H1 (cell line): ENCODE results near the gene PLG. TPM values are rescaled to one million over a fixed set of nuclear protein-coding genes. Genes with fewer than 3 reads are reported as not detected.
"Not testable (repeated sequence)": the region's sequence is repeated elsewhere in the genome, so short reads cannot be mapped to it uniquely, and the experiment has no call there.

Experiments used
- CTCF ChIA-PET: fragments of 300-600 bp; sonication (Branson Sonifier 250); formaldehyde crosslinking; loops from one replicate; lab custom pipeline; 2021; ENCODE audit not compliant: partially characterized antibody; lab: Charles Lee
- POLR2A ChIA-PET: fragments of 300-600 bp; sonication (Branson Sonifier 250); formaldehyde crosslinking; loops from one replicate; lab custom pipeline; 2021; ENCODE audit warnings: inconsistent platforms; ENCODE audit not compliant: partially characterized antibody; lab: Charles Lee
- DNase-seq, 2 experiments: peaks; one replicate each; pipeline versions ENCODE4 v3.0.0 to v3.0.0-alpha.2; 2010 to 2022; ENCODE audit warnings: low spot score in 2 of 2, low read depth in 1 of 2, mixed read lengths in 1 of 2
- FAIRE-seq: peaks from 2 replicates; lab custom pipeline; 2011; peaks lifted over from hg19 to GRCh38; lab: Jason Lieb, UNC
- H2AFZ ChIP-seq: 2 replicates; pipeline ENCODE4 v1.8.1; 2012; ENCODE audit warnings: low read length, inconsistent platforms
- H2AK5ac ChIP-seq: 2 replicates; pipeline ENCODE4 v1.6.1; 2013; ENCODE audit warnings: low read depth, low read length
- H2BK120ac ChIP-seq: replicated peaks from 2 replicates; pipeline ENCODE3; 2013; ENCODE audit warnings: low read depth, low read length, inconsistent platforms
- H2BK12ac ChIP-seq: 2 replicates; pipeline ENCODE4 v1.6.1; 2013; ENCODE audit warnings: low read depth, low read length
- H2BK15ac ChIP-seq: 2 replicates; pipeline ENCODE4 v1.6.1; 2013; ENCODE audit warnings: low read length
- H2BK20ac ChIP-seq: 2 replicates; pipeline ENCODE4 v1.6.1; 2013; ENCODE audit warnings: low read length
- H2BK5ac ChIP-seq: 2 replicates; pipeline ENCODE4 v1.6.1; 2013; ENCODE audit warnings: low read depth, low read length
- H3K14ac ChIP-seq: 2 replicates; pipeline ENCODE4 v1.6.1; 2013; ENCODE audit warnings: inconsistent platforms; ENCODE audit not compliant: insufficient read length
- H3K18ac ChIP-seq: 2 replicates; pipeline ENCODE4 v1.6.1; 2013; ENCODE audit warnings: low read length; ENCODE audit errors: extremely low read depth
- H3K23ac ChIP-seq: 2 replicates; pipeline ENCODE4 v1.6.1; 2013; ENCODE audit warnings: inconsistent platforms; ENCODE audit not compliant: insufficient read length
- H3K23me2 ChIP-seq: 2 replicates; pipeline ENCODE4 v1.6.1; 2013; ENCODE audit warnings: low read depth, low read length
- H3K27ac ChIP-seq: 2 replicates; pipeline ENCODE4 v1.6.1; 2011; ENCODE audit warnings: low read depth, low read length, inconsistent platforms
- H3K27me3 ChIP-seq, 4 experiments: replicated peaks in 1 of 4; 1 replicate in 1 of 4; 2 replicates in 3 of 4; pipeline versions ENCODE4 v1.6.1 to v1.8.1; 2011 to 2013; ENCODE audit warnings: low read length in 3 of 4, mild to moderate bottlenecking in 3 of 4, inconsistent platforms in 2 of 4, mixed read lengths in 2 of 4, moderate library complexity in 1 of 4; ENCODE audit not compliant: control insufficient read depth in 3 of 4, insufficient read depth in 3 of 4; ENCODE audit errors: extremely low read depth in 1 of 4
- H3K36me3 ChIP-seq, 4 experiments: 2 replicates each; pipeline versions ENCODE4 v1.6.1 to v1.8.1; 2011 to 2013; ENCODE audit warnings: mild to moderate bottlenecking in 4 of 4, low read length in 3 of 4, moderate library complexity in 2 of 4, control low read depth in 1 of 4, inconsistent platforms in 1 of 4; ENCODE audit not compliant: insufficient read depth in 4 of 4, control insufficient read depth in 2 of 4
- H3K4ac ChIP-seq: replicated peaks from 2 replicates; pipeline ENCODE3; 2013; ENCODE audit warnings: low read length, low read depth, mixed read lengths, inconsistent platforms; ENCODE audit not compliant: insufficient read length
- H3K4me1 ChIP-seq, 4 experiments: replicated peaks in 1 of 4; 1 replicate in 1 of 4; 2 replicates in 3 of 4; pipeline versions ENCODE4 v1.6.1 to v1.8.1; 2011 to 2013; ENCODE audit warnings: low read length in 3 of 4, inconsistent platforms in 2 of 4, mixed read lengths in 1 of 4; ENCODE audit not compliant: insufficient read depth in 4 of 4, control insufficient read depth in 3 of 4
- H3K4me2 ChIP-seq, 2 experiments: 2 replicates each; pipeline versions ENCODE4 v1.6.1 to v1.8.1; 2011 to 2013; ENCODE audit warnings: low read depth in 2 of 2, low read length in 2 of 2, control low read depth in 1 of 2, inconsistent platforms in 1 of 2, mild to moderate bottlenecking in 1 of 2; ENCODE audit not compliant: insufficient read depth in 1 of 2
- H3K4me3 ChIP-seq, 4 experiments: fragments of 200-600, 300-600 bp in 1 of 4; sonication (generic), shearing (Covaris generic), sonication (Bioruptor Twin) in 1 of 4; 2 replicates each; pipeline versions ENCODE4 v1.5.1 to v1.8.1; 2011 to 2016; ENCODE audit warnings: low read length in 4 of 4, low read depth in 3 of 4, control low read depth in 2 of 4, inconsistent platforms in 2 of 4, mild to moderate bottlenecking in 2 of 4, mixed read lengths in 1 of 4, moderate library complexity in 1 of 4; ENCODE audit not compliant: insufficient read depth in 2 of 4; ENCODE audit errors: extremely low read depth in 1 of 4
- H3K56ac ChIP-seq: replicated peaks from 2 replicates; pipeline ENCODE3; 2013; ENCODE audit warnings: low read depth, mild to moderate bottlenecking, mixed read lengths, low read length, inconsistent platforms; ENCODE audit not compliant: insufficient read length
- H3K79me1 ChIP-seq: 2 replicates; pipeline ENCODE4 v1.6.1; 2013; ENCODE audit warnings: low read depth, low read length, control low read depth
- H3K79me2 ChIP-seq, 2 experiments: 2 replicates each; pipeline versions ENCODE4 v1.6.1 to v1.8.1; 2012 to 2013; ENCODE audit warnings: low read length in 2 of 2, mild to moderate bottlenecking in 2 of 2, inconsistent platforms in 1 of 2; ENCODE audit not compliant: insufficient read depth in 2 of 2, control insufficient read depth in 1 of 2
- H3K9ac ChIP-seq, 4 experiments: replicated peaks in 1 of 4; 1 replicate in 1 of 4; 2 replicates in 3 of 4; pipeline versions ENCODE4 v1.6.1 to v1.8.1; 2011 to 2013; ENCODE audit warnings: low read depth in 3 of 4, low read length in 3 of 4, control low read depth in 2 of 4, mild to moderate bottlenecking in 2 of 4, moderate library complexity in 2 of 4, inconsistent platforms in 1 of 4; ENCODE audit errors: extremely low read depth in 1 of 4
- H3K9me3 ChIP-seq, 2 experiments: 2 replicates each; pipeline versions ENCODE4 v1.6.1 to v1.8.1; 2012 to 2013; ENCODE audit warnings: mild to moderate bottlenecking in 2 of 2, moderate library complexity in 2 of 2, control low read depth in 1 of 2, inconsistent platforms in 1 of 2, low read depth in 1 of 2, low read length in 1 of 2, mixed read lengths in 1 of 2; ENCODE audit not compliant: insufficient read depth in 2 of 2
- H4K20me1 ChIP-seq, 2 experiments: replicated peaks in 1 of 2; 2 replicates each; pipeline versions ENCODE3 to v1.8.1; 2011 to 2013; ENCODE audit warnings: inconsistent platforms in 2 of 2, low read length in 2 of 2, mild to moderate bottlenecking in 1 of 2; ENCODE audit not compliant: insufficient read depth in 2 of 2, control insufficient read depth in 1 of 2
- H4K5ac ChIP-seq: 2 replicates; pipeline ENCODE4 v1.6.1; 2013; ENCODE audit warnings: low read length, low read depth, mixed read lengths, inconsistent platforms; ENCODE audit not compliant: insufficient read length
- H4K8ac ChIP-seq: 2 replicates; pipeline ENCODE4 v1.8.0; 2013; ENCODE audit warnings: mild to moderate bottlenecking, moderate library complexity, low read length, inconsistent platforms; ENCODE audit not compliant: insufficient read depth; ENCODE audit errors: extremely low read depth
- H4K91ac ChIP-seq: replicated peaks from 2 replicates; pipeline ENCODE3; 2013; ENCODE audit warnings: low read length, mixed read lengths, inconsistent platforms; ENCODE audit not compliant: insufficient read length
- WGBS, 2 experiments: shearing (Covaris generic) in 1 of 2; methylation state at CpG; one replicate each; pipeline versions ENCODE4 v1.1.6 to v1.1.7; 2013 to 2015; ENCODE audit warnings: low lambda C conversion rate in 2 of 2, mixed read lengths in 2 of 2, inconsistent platforms in 1 of 2, low coverage in 1 of 2, missing lambda C conversion rate in 1 of 2; ENCODE audit not compliant: insufficient replicate concordance in 2 of 2, insufficient coverage in 1 of 2, insufficient read length in 1 of 2; ENCODE audit errors: extremely low coverage in 1 of 2, missing lambda C conversion rate in 1 of 2; 5-methylcytosine and 5-hydroxymethylcytosine counted together
- long read RNA-seq, 2 experiments: library from RNA in 1 of 2; library from capped mRNA in 1 of 2; stranded (forward); transcript quantifications; one replicate each; pipeline ENCODE4 v2.0.0, GENCODE V29; 2021; ENCODE audit warnings: inconsistent platforms in 1 of 2
- polyA minus RNA-seq, 3 experiments: library from RNA; depleted of rRNA, polyadenylated mRNA; stranded (reverse); fragments of >200 nt; gene quantifications; 1 replicate in 2 of 3; 2 replicates in 1 of 3; pipeline ENCODE4 v1.2.3, GENCODE V29; 2011
- polyA plus RNA-seq, 7 experiments: library from polyadenylated mRNA; depleted of rRNA in 3 of 7; stranded (reverse) in 5 of 7; unstranded in 2 of 7; fragments of >200 nt in 5 of 7; fragments of 200-250 nt in 2 of 7; gene quantifications; 1 replicate in 5 of 7; 2 replicates in 1 of 7; 4 replicates in 1 of 7; pipeline versions ENCODE4 v1.2.1 to v1.2.3, GENCODE V29; 2011 to 2013; ENCODE audit warnings: missing spikeins in 2 of 7, mixed read lengths in 2 of 7
- total RNA-seq: library from RNA; stranded (reverse); fragmentation: NEBNext Ultra II Directional; extraction: Animal tissue kit (Norgen Biotek cat#: 25700); gene quantifications from 2 replicates; pipeline ENCODE4 v1.2.1, GENCODE V29; 2021

PLG gene
- total RNA-seq (not detected in 2 replicates), polyA plus RNA-seq (2011; rRNA removed) (not detected in 2 replicates), polyA minus RNA-seq (2011; rRNA and poly(A)+ RNA removed) (not detected in 2 replicates)
- polyA plus RNA-seq (2011; cell fraction: cytosol; rRNA removed) = not detected
- not detected for polyA plus RNA-seq (2011; cell fraction: nucleus; rRNA removed)
- polyA plus RNA-seq (2012, experiment 1 of 2) = not detected in 4 replicates
- polyA plus RNA-seq (2012, experiment 2 of 2) = not detected
- polyA plus RNA-seq (2013, experiment 1 of 2) = not detected
- not detected for polyA plus RNA-seq (2013, experiment 2 of 2)
- not detected for polyA minus RNA-seq (2011; cell fraction: cytosol; rRNA and poly(A)+ RNA removed)
- polyA minus RNA-seq (2011; cell fraction: nucleus; rRNA and poly(A)+ RNA removed) = not detected
- long read RNA-seq, experiment 1 = 0 reads
- long read RNA-seq, experiment 2 = 0 reads

DNA sequence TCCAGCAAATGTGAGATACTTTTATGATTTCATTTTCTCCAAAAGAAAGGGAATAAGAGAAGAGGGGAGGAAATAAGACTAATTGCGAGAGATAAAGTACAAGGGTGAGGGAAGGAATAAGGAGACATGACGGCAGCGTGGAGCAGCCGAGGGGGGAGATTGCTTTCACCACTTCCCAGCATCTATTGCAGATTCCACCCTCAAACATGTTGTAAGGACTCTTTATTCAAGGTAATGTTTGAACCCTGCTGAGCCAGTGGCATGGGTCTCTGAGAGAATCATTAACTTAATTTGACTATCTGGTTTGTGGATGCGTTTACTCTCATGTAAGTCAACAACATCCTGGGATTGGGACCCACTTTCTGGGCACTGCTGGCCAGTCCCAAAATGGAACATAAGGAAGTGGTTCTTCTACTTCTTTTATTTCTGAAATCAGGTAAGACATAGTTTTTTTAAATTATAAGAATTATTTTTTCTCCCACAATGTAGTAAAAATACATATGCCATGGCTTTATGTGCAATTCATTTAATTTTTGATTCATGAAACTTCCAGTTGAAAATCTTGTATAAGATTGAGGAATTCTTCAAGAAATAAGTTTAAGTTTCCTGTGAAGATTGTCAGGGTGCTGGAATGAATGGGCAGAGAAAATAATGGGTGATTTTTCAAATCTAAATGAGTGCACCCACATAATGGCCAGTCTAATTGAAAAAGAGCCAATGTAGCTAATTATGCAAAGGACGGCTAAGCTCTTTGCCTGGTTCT is at the start of gene PLG:
PLG (plus strand) TSS at position 327 of the 763 bp plus-strand sequence; CDS start at position 388, 61 bp downstream.
- FAIRE-seq, H3K4me3 ChIP-seq, DNase-seq, H3K18ac ChIP-seq, H3K23me2 ChIP-seq, H3K4me1 ChIP-seq, H3K56ac ChIP-seq, H3K4me2 ChIP-seq, H3K4ac ChIP-seq, H3K9ac ChIP-seq, H4K8ac ChIP-seq, H3K79me1 ChIP-seq, H2AK5ac ChIP-seq, H3K36me3 ChIP-seq, H2BK120ac ChIP-seq, H2AFZ ChIP-seq, H2BK15ac ChIP-seq, H2BK12ac ChIP-seq, H2BK5ac ChIP-seq, CTCF ChIA-PET, H4K20me1 ChIP-seq, H3K79me2 ChIP-seq, H3K9me3 ChIP-seq, POLR2A ChIA-PET, H3K23ac ChIP-seq, H4K91ac ChIP-seq, H3K27ac ChIP-seq, H3K27me3 ChIP-seq, H2BK20ac ChIP-seq, H3K14ac ChIP-seq, H4K5ac ChIP-seq: not testable (repeated sequence)
- 89% methylated on average over 6 of the region's 6 CpGs; no CpG with 5 or more reads in 1 of the 2 experiments for WGBS, 2 experiments
